Astrocyte of the spinal cord (primary cell): ENCODE results near the gene MYH2.

Source experiments
- DNase-seq: peaks from one replicate; pipeline ENCODE4 v3.0.0; 2011; ENCODE audit warnings: low read depth, low spot score
- H3K4me3 ChIP-seq: 2 replicates; pipeline ENCODE4 v1.5.1; 2011; ENCODE audit warnings: low read depth, mild to moderate bottlenecking, low read length, moderate library complexity
- in situ Hi-C: cut with HindIII; loops from 2 replicates; pipeline ENCODE4 v1.10.0; 2017; ENCODE audit warnings: low sequenced_read_pairs
- TF ChIP-seq, protein P1 (sequence below): IDR thresholded peaks from 2 replicates; pipeline ENCODE4 v1.5.1; 2012; ENCODE audit warnings: low read depth, mild to moderate bottlenecking, low read length, inconsistent platforms

Gene MYH2

DNA sequence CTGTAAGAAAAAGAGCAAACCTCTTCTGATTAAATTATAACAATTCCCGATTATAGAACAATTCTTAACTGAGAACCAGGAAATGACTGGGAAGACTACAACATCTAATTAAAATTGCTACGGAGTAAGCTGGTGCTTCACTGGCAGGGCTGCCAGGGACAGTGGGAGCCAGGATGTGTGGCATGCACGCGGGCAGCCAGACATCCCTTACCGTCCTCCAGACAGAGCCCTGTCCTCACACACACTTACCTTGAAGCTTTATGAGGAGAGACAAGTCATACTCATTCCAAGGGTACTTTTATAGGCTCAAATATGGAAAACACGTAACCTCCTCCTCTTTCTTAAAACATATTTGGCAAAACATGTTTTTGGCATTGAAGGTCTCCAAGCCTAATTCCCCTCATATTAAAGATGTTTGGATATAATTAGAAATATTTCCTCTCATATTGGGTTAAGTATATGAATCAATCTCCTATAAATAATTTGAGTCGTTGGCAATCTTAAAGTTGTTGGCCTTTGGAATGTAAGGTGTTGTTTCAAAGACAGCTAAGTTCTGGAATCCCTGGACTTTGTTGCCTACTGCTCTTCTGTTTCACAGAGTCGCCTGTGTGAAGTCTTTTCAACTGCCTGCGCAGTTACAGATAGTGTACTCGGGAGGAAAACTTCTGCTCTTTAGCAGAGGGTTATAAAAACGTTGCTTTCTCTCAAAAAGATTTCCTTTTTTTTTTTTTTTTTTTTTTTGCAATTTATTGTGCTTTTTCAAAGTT is 31.0 kb downstream of the MYH2 start, which contains the start of gene MYH1:
Gene MYH1 (minus strand): TSS at position 272 of the 767 bp plus-strand sequence. CDS start 1,900 bp downstream, outside the sequence.
- TF ChIP-seq, protein P1, sequence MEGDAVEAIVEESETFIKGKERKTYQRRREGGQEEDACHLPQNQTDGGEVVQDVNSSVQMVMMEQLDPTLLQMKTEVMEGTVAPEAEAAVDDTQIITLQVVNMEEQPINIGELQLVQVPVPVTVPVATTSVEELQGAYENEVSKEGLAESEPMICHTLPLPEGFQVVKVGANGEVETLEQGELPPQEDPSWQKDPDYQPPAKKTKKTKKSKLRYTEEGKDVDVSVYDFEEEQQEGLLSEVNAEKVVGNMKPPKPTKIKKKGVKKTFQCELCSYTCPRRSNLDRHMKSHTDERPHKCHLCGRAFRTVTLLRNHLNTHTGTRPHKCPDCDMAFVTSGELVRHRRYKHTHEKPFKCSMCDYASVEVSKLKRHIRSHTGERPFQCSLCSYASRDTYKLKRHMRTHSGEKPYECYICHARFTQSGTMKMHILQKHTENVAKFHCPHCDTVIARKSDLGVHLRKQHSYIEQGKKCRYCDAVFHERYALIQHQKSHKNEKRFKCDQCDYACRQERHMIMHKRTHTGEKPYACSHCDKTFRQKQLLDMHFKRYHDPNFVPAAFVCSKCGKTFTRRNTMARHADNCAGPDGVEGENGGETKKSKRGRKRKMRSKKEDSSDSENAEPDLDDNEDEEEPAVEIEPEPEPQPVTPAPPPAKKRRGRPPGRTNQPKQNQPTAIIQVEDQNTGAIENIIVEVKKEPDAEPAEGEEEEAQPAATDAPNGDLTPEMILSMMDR, result no peak
- in situ Hi-C loops, result no loop called here
- DNase-seq, result no peak
- H3K4me3 ChIP-seq, result no peak within 1 kb of the TSS

DNA sequence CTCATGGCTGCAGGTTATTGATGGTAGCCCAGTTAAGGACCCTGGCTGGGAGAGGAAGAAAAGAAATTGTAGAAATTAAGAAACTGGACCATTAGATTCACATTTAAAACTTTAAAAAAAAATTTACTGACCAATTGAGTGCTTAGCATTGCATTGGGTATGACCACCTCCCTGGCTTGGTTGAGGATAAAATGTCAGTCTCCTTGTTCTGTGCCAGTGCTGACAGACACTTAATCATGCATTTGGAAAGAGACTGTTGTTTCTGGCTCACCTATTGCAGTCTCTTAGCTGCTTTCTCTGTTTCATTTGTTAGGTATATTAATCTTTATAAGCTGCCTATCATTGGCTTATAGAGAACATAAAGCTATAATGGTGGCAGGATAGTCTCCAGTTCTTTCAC is 32.8 kb downstream of the MYH2 start:
- no peak overlapping the region for H3K4me3 ChIP-seq
- DNase-seq, result no peak
- TF ChIP-seq, protein P1, result no peak
- in situ Hi-C loops, result no loop called here

DNA sequence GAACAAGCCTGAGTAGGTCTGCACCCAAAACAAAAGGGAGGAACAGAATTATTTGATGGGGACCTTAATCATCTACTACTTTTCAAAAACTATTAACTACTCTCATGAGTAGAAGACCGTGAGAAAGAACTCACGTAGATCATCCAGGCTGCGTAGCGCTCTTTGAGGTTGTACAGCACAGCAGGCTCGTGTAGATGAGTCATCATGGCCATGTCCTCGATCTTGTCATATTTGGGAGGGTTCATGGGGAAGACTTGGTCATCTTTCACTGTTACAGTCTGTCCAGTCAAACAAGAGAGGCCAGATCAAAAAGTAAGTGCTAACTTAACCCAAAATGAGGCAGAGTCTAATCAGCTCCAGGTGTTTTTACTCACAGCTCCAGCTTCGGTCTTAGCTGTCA is 33.4 kb downstream of the MYH2 start:
- no peak for DNase-seq
- TF ChIP-seq, protein P1, result no peak
- in situ Hi-C loops, result no loop called here
- H3K4me3 ChIP-seq, result no peak overlapping the region

DNA sequence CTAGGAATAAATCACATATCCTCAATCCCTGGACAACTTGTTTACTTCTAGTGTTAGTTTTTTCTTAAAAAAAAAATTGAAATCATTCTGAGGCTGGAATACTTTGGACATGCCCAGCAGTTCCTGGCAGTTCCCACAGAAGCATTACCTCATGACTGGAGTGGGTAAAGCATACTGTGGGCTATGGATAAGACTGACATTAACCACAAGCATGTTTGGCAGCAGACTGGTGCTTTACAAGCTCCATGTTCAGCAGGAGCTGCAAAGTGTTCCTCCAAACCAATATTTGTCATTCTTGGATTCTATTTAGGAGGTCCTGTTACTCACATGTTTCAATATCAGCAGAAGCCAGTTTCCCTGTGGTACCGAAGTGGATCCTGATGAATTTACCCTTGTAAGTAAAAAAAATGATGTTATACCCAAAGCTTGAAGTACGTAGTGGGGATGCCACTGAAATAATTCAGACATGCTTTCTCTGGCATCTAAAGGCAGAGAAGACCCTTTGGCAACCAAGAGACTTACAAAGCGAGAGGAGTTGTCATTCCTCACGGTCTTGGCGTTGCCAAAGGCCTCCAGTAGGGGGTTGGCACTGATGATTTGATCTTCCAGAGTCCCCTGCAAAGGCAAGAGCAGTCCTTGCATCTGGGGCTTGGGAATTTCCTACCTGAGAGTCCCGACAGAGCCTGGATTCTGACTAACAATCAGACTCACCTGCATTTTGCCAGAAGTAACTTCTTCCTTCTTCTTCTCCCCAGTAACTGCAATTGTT is 36.0 kb downstream of the MYH2 start:
- no peak for DNase-seq
- H3K4me3 ChIP-seq, result no peak overlapping the region
- TF ChIP-seq, protein P1, result no peak
- in situ Hi-C loops, result no loop called here

DNA sequence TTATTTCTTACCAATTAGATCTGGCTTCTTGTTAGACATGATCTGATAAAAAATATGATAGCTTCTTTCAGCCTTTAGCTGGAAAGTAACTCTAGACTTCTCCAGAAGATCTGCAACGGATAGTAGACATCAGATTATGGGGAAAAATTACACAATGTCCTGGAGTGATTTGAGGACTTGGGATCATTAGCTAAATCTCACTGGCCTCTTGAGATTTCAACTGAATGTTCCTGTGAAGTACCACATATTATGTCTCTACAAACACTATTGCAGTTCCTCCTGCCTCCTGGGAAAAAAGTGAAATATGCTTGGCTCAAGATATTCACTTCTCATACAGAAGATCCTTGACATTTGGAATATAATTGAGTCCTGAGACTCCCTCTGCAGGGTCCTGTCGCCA is 36.6 kb downstream of the MYH2 start:
- no peak overlapping the region for H3K4me3 ChIP-seq
- DNase-seq, result no peak
- TF ChIP-seq, protein P1, result no peak
- in situ Hi-C loops, result no loop called here

DNA sequence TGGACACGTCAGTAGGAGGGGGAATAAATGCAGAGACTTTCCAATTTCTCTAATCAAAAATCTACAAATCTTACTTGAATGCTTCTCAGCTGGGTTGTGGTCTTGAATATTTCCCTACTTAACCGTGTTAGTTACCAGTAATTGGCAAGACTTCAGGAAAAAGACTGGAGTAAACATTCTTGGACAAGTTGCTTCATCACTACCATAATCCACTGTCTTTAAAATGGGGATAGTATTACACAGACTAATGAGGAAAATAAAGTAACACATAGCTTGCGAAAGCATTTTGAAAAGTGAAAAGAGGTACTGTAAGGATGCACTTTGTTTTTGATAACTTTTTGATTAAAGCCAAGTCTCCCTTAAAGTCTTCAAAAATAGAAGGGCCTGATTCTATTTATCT is 49.5 kb downstream of the MYH2 start:
- H3K4me3 ChIP-seq, result no peak overlapping the region
- in situ Hi-C loops, result no loop called here
- no peak for DNase-seq
- TF ChIP-seq, protein P1, result no peak
